Amniotic epithelial cell (primary cell): Measurements from ENCODE around the gene TMEM168.

Experiments
- DNase-seq: peaks from one replicate; pipeline ENCODE4 v3.0.0-alpha.2; 2010; ENCODE audit warnings: low read depth

TMEM168 gene

GRCh38 chr7:112721366-112721765 is 68.8 kb downstream of the TMEM168 start:
- DNase-seq, result no peak

- DNase-seq, result no peak
Measured at GRCh38 chr7:112715525-112715924, 74.7 kb downstream of the TMEM168 start.

GRCh38 chr7:112714917-112715316 is 75.3 kb downstream of the TMEM168 start:
- no peak for DNase-seq
